NCI-H524 (cell line): ENCODE measurements around the gene SLC9A9.
"Not testable (repeated sequence)": the region's sequence is repeated elsewhere in the genome, so short reads cannot be mapped to it uniquely, and the experiment has no call there.

Experiments used
- DNase-seq, 2 experiments: peaks; one replicate each; lab custom pipeline; 2025; lab: John Stamatoyannopoulos, UW

Gene SLC9A9

DNA sequence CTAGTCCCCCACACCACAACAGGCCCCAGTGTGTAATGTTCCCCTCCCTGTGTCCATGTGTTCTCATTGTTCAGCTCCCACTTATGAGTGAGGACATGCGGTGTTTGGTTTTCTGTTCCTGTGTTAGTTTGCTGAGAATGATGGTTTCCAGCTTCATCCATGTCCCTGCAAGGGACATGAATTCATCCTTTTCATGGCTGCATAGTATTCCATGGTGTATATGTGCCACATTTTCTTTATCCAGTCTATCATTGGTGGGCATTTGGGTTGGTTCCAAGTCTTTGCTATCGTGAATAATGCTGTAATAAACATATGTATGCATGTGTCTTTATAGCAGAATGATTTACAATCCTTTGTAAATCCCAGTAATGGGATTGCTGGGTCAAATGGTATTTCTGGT is 152.9 kb downstream of the SLC9A9 start:
- not testable (repeated sequence) for DNase-seq

DNA sequence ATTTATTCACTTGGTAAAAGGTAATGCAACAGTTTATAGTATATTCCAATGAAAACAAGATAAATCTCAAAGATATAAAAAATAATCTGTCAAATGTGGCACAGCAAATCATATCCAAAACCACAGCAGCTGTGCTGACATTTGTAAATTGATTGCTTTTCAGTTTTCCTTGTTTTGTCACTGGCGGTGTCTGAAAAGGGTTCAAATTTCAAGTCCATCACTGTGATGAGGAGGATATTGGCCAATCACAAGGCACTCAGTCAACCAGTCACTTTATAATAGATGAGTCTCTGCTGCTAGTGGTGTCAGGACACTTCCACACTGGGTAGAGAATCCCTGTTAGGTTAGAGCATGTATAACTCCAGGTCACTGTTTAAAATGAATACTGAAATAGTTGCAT is 154.8 kb downstream of the SLC9A9 start:
- no peak for DNase-seq

DNA sequence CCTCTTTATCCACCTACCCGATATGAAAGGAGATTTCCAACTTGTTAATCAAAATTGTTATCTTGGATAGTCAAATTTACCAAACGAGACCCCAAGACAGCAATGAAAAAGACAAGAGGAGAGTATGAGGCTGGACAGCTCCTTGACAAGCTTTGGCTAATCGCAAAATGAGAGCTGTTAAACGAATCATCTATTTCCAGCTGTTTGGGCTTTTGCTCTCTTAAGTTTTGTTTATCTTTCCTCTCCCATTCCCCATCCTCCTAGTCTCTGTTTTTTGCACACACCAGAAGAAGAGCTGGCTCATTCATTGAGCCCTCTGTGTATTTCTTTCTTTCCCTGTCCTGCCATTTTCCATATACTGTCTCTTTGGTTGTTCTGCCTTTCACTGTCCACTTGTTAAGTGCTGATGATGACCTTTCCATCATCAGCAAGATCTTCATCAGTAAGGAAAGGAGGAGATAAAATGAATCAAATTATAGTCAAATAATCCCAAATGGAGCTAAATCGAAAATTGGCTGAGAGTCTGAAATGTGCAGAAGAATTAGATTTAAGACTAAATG is 161.6 kb downstream of the SLC9A9 start:
- DNase-seq, result no peak

DNA sequence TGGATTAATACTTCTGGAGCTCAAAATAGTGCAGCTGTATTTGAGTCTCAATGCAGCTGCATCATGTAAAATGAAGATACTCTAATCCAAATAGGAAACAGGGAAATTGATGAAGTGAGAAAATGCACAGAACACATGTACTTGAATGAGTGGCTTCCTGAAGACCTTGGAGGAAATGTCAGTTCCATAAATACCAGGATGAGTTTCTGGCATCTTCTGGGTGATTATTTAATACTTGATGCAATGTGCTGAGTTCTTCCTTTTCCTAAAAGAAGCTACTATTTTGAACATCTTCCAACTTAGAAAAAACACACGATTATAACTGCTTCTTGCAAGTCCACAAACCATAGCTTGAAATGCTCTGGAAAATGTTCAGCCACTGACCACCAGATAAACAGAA is 162.8 kb downstream of the SLC9A9 start:
- DNase-seq, result no peak

DNA sequence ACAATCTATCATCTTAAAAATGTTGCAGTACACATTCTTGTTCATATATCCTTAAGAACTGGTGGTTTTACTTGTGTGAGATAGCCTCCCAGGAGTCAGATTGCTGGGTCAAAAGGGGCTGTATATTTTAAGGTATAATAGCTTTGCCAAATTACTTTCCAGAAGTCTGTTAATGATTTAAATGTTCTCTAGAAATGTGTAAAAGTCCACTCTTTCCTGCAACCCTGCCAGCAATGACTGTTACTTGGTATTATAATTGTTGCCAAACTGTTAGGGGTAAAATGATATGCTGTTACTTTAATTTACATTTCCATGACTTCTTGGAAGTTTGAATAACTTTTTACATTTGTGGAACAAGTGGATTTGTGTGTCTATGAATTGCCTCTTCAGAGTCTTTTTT is 170.8 kb downstream of the SLC9A9 start:
- DNase-seq, result no peak

DNA sequence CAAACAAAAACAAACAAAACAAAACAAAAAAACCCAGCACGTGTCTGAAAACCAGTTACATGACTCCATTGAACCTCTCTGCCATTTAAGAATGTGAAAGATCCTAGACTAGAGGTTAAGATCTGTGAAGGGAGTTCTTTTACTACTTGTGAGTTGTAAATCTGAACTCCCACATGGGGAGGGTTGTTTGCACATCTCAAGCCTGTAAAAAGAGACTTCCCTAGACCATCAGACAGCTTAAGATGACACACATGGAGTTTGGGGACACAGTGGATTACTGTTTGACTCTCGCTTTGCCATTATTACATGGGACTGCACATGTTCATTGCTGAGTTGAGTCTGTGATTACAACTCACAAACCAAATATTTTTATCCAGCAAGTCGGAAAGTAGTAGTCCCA is 171.5 kb downstream of the SLC9A9 start:
- DNase-seq, result no peak

DNA sequence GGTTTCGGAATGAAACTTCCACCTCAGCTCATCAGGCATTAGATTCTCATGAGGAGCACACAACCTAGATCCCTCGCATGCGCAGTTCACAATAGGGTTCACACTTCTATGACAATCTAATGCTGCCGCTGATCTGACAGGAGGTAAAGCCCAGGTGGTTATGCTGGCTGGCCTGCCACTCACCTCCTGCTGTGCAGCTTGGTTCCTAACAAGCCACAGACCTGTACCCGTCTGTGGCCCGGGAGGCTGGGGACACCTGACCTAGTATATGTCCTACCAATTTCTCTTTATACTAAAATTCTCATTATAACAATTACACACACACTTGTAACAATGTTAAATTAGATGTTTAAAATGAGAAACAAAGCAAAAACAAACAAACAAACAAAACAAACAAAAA is 172.2 kb downstream of the SLC9A9 start:
- DNase-seq, result peak in 1 of 2 experiments; percentile 22

DNA sequence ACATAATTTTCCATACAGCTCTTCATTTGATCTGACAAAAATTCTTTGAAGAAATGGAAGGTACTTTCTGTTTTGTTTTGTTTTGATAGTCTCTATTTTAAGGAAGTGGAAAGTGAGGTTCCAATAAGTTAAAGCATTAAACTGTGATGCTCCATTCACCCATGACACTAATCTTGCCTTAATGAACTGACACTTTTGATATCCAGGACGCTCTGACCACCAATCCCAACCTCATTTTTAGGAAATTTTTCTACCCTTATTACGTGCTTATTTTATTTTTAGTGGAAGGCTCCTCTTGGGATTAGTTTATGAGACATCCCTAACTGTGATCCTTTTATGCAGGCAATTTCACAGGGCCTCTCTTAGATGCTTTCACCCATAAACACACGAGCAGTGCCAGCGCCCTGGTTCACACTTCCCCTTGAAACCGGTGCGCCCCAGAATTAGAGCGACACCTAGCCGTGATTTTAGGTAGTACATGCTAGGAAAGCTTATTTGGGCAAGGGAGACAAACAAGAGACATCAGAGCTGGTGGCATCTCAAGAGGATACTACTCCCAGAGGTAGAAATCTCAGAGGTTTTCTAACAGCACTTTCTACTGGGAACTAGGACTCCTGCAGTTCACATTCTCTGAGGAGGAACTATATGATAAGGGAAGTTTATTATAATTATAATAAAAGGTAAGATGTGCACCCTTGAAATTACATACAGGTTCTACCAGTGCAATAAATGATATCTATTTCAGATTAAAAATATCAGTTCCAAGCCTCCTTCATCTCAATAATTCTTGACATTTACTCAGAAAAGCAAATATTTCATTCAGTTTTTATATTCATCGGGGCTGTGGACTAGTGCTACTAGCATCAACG is 173.9 kb downstream of the SLC9A9 start:
- peak; percentile 65 to 82 for DNase-seq

DNA sequence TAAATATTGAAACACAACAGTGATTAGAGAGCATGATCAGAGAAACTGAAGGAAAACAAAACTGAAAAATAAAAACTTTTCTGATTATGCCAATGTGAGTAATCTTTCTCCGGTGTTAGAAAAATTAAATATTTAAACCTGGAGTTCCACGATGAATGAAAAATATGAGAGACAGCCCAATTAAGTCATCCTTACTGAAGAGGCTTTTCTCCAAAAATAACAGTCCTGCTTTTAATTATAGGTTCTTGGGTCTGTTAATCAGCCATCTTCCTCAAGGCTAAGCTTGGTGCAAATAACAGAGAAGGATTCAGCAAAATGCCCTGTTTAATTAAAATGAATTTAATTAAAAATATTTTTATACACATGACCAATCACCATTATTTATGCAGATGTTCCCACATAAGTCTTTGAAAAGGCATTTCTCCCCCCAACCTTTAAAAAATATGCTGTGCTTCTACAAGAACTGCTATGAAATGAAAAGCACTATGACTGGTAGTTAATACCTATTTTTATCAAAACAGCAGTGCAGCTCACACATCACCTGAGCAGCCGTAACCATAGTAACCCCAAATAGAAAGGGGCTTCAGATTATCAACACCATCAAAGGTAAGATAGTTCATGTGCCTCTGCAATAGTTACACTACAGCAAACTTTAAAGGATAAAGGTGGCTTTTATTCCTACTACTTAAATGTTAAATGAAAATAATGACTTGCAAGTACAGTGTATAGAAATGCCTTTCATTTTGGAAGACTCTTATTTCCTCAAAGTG is 175.7 kb downstream of the SLC9A9 start:
- DNase-seq, result no peak

DNA sequence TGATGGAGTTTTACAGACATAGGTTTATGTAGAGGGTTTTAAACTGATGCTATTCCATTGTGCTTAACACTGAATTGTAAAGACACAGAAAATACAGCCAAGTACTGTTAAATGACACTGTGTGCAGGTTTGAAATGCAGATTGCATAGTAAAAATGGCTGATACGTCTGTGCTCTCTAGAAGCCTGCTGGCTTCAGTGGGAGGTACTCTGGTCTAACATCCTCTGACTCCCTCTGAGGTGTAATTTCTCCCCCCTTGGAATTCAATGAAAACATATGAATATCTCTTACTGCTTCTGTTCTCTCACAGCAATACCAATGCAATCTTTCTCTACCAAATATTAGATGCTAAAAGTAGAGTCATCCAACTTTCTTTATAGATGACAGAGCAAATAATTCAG is 176.6 kb downstream of the SLC9A9 start:
- DNase-seq, result no peak

DNA sequence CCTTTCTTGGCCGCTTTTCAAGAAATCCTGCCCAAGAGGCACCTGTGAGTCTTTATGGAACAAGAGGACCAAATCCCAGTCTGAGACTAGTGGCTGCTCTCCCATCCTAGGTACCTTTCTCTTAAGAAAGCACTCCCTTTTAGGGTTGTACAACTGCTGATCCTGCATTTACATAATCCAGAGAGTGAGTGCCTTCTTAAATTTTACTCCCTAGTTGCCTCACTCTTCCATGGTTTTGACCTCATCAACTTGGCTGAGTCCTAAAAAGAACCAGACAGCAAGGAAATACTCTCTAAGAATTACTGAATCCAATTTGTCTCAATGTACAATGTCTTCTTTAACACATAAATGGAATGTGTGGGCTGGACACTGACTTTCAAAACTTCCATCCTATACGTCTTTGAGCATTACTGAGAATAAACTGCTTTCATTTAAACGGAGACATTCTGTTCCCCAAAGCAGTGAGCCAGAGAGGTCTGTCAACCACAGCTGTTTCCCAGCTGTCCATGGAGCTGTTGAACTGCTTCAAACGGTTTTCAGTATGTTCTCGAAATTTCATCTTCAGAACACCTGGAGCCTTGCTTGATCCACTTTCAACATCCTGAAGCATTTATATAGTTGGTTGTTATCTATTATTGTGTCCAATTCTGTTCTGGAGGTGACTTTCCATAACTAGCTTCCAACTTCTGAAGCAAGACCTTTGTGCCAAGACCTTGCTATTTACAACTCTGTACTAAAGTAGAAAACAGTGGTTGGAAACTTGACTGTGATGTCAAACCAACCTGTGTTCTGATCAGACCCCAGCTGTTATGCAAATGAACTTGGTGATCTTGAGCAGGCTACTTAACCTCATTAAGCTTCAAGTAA is 179.1 kb downstream of the SLC9A9 start:
- DNase-seq, result peak; percentile 56 to 82

DNA sequence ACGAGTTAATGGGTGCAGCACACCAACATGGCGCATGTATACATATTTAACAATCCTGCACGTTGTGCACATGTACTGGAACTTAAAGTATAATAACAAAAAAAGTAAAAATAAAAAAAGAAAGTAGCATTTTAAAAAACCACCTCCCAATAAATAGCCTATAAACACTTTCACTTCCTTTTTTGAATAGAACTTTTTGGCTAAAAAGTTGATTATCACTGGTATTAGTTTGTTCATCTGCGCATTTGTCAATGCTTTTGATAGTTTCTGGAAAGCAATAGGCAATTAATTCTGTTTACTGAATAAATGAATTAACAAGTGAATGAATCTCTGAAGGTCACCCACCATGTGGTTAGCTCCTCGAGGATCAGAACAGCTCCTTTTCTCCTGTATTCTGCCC is 179.9 kb downstream of the SLC9A9 start:
- DNase-seq, result no peak

DNA sequence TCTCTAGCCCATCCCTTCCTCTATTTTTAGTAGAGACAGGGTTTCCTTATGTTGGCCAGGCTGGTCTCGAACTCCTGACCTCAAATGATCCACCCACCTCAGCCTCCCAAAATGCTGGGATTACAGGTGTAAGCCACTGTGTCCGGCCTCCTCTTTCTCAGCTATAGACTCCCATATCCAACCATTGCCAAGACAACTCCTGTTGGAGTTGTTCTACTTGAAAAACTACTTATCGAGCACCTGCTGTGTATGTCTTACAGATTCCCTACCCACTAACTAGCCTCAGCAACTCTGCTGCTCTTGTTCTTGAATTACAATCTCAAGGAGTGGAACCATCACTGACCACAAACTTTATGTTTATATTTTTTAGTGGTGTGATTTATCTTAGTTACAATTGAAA is 186.6 kb downstream of the SLC9A9 start:
- DNase-seq, result no peak

DNA sequence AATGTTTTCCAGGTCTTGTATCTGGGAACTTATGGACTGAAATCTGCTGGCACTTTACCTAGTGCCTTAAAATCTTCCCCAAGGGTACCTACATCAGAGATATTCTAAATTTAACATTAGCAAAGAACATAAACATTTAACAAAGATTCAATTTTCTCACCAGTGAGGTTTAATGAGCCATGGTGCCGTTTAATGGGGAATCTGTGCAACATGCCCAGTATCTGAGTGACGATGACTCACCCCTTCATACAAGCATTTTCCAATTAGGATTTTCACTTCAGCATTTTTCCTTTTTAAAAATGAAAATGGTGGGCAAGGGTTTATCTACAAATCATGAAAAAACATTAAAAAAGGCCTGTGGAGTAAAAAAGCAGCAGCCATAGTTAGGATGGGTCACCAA is 189.4 kb downstream of the SLC9A9 start:
- no peak for DNase-seq

DNA sequence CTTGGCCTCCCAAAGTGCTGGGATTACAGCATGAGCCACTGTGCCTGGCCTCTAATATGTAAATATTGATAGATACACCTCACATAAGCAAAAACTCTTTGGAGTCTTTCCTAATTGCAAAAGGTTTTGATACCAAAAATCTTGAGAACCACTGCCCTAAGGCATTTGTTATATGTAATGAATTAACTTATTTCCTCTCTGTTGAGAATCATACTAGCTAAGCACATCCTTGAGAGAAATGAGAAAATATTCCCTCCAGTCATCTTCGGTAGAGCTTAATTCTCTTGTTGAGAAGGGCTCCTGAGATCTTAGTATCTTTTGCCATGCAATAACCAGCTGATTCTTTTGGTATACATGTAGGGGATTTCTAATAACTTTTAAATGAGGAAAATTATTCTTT is 190.2 kb downstream of the SLC9A9 start:
- no peak for DNase-seq

DNA sequence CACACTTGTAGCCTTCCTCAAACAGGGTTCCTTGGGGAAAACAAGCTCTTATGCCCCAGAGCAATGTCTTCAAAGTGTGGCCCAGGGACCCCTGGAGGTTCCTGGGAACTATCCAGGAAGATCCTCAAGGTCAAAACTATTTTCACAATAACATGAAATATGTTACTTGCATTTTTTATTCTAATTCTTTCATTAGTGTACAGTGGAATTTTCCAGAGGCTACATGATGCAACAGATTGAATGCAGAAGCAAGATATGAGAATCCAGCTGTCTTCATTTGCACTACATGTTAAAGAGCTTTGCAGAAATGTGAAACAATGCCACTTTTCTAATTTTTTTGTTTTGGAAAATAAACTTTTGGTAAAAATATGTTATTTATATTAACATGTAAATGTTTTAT is 190.9 kb downstream of the SLC9A9 start:
- no peak for DNase-seq

DNA sequence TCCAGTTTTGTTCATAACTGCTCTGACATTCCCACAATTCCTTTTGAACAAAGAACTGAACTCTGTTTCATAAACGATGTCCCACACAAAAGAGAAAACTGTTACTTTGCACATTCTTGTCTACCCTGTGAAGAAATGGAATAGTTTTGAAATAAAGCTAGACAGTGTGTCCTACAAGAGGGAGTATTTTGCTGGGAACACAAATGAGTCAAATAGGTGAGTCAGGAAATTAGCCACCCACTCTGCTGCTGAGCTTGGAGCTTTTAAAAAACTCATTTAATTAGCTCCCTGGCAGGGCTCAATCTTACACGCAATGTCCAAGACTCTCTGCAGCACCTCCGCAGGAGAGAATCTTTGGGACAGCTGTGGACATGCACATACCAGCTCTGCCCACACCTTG is 193.4 kb downstream of the SLC9A9 start:
- no peak for DNase-seq

DNA sequence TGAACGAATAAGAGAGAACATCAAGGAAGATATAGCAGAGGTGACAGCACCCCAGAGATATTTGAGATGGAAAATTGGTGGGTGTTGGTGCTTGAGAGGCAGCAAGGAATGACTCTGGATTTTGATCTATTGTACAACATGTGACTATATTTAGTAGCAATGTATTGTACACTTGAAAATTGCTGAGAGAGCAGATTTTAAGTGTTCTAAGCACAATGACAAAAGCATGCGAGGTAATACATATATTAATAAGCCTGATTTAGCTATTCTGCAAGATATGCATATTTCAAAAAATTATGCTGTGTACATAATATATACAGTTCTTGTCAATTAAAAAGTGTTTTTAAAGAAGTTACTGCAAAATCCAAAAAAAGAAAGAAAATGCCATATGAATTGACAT is 194.3 kb downstream of the SLC9A9 start:
- no peak for DNase-seq

DNA sequence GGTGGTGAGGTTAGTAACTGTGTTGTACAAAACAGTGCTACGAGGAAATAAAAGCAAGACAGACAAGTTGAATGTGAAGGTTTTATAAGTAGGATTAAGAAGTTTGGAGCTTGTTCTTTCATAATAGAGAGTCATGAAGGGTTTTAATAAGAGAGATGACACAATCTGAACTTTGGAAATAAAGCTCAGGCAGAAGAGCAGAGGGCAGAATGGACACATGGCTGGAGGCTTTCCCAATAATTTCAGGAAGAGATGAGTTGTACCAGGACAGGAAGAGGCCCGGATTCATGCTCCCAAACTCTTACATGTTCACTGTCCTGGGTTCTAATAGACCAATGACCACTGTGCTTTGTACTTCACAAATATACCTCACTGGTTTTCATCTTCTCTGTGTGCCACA is 194.8 kb downstream of the SLC9A9 start:
- DNase-seq, result no peak

DNA sequence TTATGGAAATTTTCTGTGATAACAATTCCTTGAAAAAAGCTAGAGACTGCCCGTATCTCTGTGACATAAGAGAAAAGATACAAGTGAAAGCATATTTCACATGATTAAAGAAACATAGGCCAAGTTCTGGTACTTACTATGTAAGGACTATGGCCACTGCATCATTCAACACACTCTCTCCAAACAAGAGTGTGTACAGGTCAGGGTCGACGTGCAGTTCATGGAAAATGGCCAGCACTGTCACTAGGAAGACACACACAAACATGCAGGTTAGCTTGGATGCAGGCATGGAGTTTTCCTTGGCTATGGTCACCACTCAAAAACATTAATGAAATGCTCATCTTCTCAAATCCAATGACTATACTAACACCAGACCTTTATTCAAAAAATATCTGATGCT is 196.2 kb downstream of the SLC9A9 start:
- DNase-seq, result no peak

DNA sequence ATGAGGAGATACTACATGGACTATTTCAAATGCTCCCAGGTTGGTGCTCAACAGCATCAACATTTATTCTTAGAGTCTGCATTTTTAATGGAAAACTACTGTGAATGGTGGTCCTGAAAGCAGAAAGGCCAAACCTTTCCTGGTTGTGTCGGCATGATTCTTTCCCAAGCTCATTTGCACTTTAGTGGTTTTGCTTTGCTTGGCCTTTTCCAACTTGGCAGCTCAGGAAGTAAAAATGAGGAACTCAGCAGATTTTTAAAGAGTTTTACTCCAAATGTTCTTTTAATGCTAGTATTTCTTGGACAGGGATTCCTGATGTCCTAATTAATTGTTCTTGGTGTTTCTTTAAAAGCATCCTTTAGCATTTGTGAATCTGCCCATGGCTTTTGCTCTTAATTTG is 197.4 kb downstream of the SLC9A9 start:
- no peak for DNase-seq

DNA sequence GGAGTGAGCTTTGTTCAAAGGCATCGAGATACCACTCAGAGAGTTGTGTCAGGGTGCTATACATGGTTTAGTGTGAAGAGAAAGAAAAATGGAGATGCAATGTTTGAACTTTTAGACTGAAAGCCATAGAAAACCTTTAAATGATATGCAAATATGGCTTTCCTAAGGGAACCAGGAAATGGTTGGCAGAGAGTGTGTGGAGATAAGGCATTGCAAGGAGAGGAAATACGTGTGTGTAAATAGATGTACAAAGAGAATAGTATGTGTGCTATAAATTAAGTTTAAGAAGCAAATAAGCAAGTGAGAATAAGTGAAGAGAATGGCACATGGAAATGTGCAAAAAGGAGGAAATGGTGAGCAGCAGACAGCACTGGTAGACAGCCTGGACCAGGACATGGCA is 198.1 kb downstream of the SLC9A9 start:
- no peak for DNase-seq
